Measurements from ENCODE around the gene MAFG. TPM values are rescaled to one million over a fixed set of nuclear protein-coding genes. Genes with fewer than 3 reads are reported as not detected.
A peak's percentile ranks its signal among the peaks of the same experiment; 100 is the strongest.

MAFG gene
- total RNA-seq, 1 donor = 19.1 TPM

DNA sequence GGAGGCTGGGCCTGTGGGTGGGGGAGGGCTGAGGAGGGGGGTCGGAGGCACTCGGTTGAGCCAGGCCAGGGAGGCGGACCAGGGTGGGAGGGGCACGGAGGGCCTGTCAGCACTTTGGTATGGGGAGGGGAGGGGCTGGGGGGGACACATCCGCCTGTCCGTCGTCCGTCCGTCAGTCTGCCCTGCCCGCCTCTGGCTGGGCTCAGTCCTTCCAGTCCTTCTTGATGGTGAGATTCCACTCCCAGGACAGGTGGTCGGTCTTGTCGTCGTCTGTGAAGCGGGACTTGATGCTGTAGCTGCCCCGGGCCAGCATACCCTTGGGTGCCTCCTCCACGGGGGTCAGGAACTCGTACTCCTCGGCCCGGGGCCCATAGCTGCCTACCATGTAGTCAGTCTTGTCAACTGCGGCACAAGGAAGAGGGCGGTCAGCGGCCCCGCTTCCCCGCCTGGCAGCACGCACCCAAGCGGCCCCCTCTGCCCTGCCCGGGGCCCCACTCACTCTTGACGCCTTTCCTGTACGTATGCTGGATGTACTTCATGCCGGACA, 58.8 kb downstream of the MAFG start:
- DNase-seq (ENCODE audit: low read depth) = peak; percentile 80
- TF ChIP-seq, protein P1, sequence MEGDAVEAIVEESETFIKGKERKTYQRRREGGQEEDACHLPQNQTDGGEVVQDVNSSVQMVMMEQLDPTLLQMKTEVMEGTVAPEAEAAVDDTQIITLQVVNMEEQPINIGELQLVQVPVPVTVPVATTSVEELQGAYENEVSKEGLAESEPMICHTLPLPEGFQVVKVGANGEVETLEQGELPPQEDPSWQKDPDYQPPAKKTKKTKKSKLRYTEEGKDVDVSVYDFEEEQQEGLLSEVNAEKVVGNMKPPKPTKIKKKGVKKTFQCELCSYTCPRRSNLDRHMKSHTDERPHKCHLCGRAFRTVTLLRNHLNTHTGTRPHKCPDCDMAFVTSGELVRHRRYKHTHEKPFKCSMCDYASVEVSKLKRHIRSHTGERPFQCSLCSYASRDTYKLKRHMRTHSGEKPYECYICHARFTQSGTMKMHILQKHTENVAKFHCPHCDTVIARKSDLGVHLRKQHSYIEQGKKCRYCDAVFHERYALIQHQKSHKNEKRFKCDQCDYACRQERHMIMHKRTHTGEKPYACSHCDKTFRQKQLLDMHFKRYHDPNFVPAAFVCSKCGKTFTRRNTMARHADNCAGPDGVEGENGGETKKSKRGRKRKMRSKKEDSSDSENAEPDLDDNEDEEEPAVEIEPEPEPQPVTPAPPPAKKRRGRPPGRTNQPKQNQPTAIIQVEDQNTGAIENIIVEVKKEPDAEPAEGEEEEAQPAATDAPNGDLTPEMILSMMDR (IDR thresholded peaks at IDR 0.05; ENCODE audit: insufficient read depth, low read length) = no peak
- peak overlapping the region; percentile 83 for H3K4me3 ChIP-seq (ENCODE audit: low read depth, low read length)

Other genes starting within 250 kb of the MAFG start
- 21.3 and 26.4 TPM in 2 replicates for gene ARL16, start 243.9 kb downstream of the MAFG start, total RNA-seq (ENCODE audit: low replicate concordance)
- gene HGS, start 243.7 kb downstream of the MAFG start, total RNA-seq (ENCODE audit: low replicate concordance) = 89.0 and 94.7 TPM in 2 replicates
- 19.2 and 23.7 TPM in 2 replicates for gene MRPL12, start 224.4 kb downstream of the MAFG start, total RNA-seq (ENCODE audit: low replicate concordance)
- gene SLC25A10, start 215.5 kb downstream of the MAFG start, total RNA-seq (ENCODE audit: low replicate concordance) = 4.1 and 19.3 TPM in 2 replicates
- gene GCGR, start 123.6 kb downstream of the MAFG start, total RNA-seq (ENCODE audit: low replicate concordance) = not detected in 2 replicates
- 130 and 195 TPM in 2 replicates for gene MCRIP1, start 94.4 kb downstream of the MAFG start, total RNA-seq (ENCODE audit: low replicate concordance)
- not detected in 2 replicates for gene PPP1R27, start 92.7 kb downstream of the MAFG start, total RNA-seq (ENCODE audit: low replicate concordance)
- 763 and 1,500 TPM in 2 replicates for gene P4HB, start 67.2 kb downstream of the MAFG start, total RNA-seq (ENCODE audit: low replicate concordance)
- gene ARHGDIA, start 56.4 kb downstream of the MAFG start, total RNA-seq (ENCODE audit: low replicate concordance) = 95.1 and 149 TPM in 2 replicates
- gene ALYREF, start 36.1 kb downstream of the MAFG start, total RNA-seq (ENCODE audit: low replicate concordance) = 43.6 and 77.3 TPM in 2 replicates
- 172 and 178 TPM in 2 replicates for gene ANAPC11, start 36.0 kb downstream of the MAFG start, total RNA-seq (ENCODE audit: low replicate concordance)
- 1.3 and 1.4 TPM in 2 replicates for gene NPB, start 25.5 kb downstream of the MAFG start, total RNA-seq (ENCODE audit: low replicate concordance)
- gene PCYT2, start 16.3 kb downstream of the MAFG start, total RNA-seq (ENCODE audit: low replicate concordance) = 20.3 and 36.7 TPM in 2 replicates
- 12.7 and 18.1 TPM in 2 replicates for gene SIRT7, start 9.6 kb downstream of the MAFG start, total RNA-seq (ENCODE audit: low replicate concordance)
- 16.9 and 91.0 TPM in 2 replicates for gene PYCR1, start 9.6 kb upstream of the MAFG start, total RNA-seq (ENCODE audit: low replicate concordance)
- gene MYADML2, start 19.5 kb upstream of the MAFG start, total RNA-seq (ENCODE audit: low replicate concordance) = not detected in 2 replicates
- 0.09 TPM in 1 of 2 replicates, not detected in the other for gene NOTUM, start 33.5 kb upstream of the MAFG start, total RNA-seq (ENCODE audit: low replicate concordance)
- 23.6 and 37.0 TPM in 2 replicates for gene ASPSCR1, start 49.9 kb upstream of the MAFG start, total RNA-seq (ENCODE audit: low replicate concordance)
- 27.6 and 41.8 TPM in 2 replicates for gene CENPX, start 95.1 kb upstream of the MAFG start, total RNA-seq (ENCODE audit: low replicate concordance)
- 15.5 and 22.0 TPM in 2 replicates for gene LRRC45, start 95.6 kb upstream of the MAFG start, total RNA-seq (ENCODE audit: low replicate concordance)
- gene RAC3, start 103.9 kb upstream of the MAFG start, total RNA-seq (ENCODE audit: low replicate concordance) = 6.2 and 13.5 TPM in 2 replicates
- gene DCXR, start 110.0 kb upstream of the MAFG start, total RNA-seq (ENCODE audit: low replicate concordance) = 29.3 and 101 TPM in 2 replicates
- gene RFNG, start 124.1 kb upstream of the MAFG start, total RNA-seq (ENCODE audit: low replicate concordance) = 32.0 and 33.3 TPM in 2 replicates
- gene GPS1, start 124.2 kb upstream of the MAFG start, total RNA-seq (ENCODE audit: low replicate concordance) = 77.5 and 85.5 TPM in 2 replicates
- gene DUS1L, start 138.1 kb upstream of the MAFG start, total RNA-seq (ENCODE audit: low replicate concordance) = 33.8 and 62.3 TPM in 2 replicates
- gene FASN, start 170.5 kb upstream of the MAFG start, total RNA-seq (ENCODE audit: low replicate concordance) = 65.2 and 100 TPM in 2 replicates

All from fibroblast of the aortic adventitia (primary cell).